Measurements from ENCODE around the gene DDOST.
"Not testable (repeated sequence)": the region's sequence is repeated elsewhere in the genome, so short reads cannot be mapped to it uniquely, and the experiment has no call there.

DDOST gene

GRCh38 chr1:20689645-20690056, 28.5 kb upstream of the DDOST start:
- no peak for DNase-seq

GRCh38 chr1:20686883-20687725, 25.9 kb upstream of the DDOST start:
- DNase-seq = no peak

GRCh38 chr1:20685741-20686140, 24.6 kb upstream of the DDOST start:
- no peak for DNase-seq

GRCh38 chr1:20685099-20685662, 24.0 kb upstream of the DDOST start:
- DNase-seq = no peak

GRCh38 chr1:20684651-20685050, 23.5 kb upstream of the DDOST start:
- no peak for DNase-seq

- DNase-seq = no peak
Observed at GRCh38 chr1:20684050-20684620, 23.0 kb upstream of the DDOST start.

- no peak for DNase-seq
Observed at GRCh38 chr1:20683614-20684013, 22.4 kb upstream of the DDOST start.

- DNase-seq = no peak
Observed at GRCh38 chr1:20682571-20683236, 21.5 kb upstream of the DDOST start.

GRCh38 chr1:20681999-20682398, 20.8 kb upstream of the DDOST start:
- no peak for DNase-seq

GRCh38 chr1:20680269-20680668, 19.1 kb upstream of the DDOST start:
- no peak for DNase-seq

- DNase-seq = no peak
Observed at GRCh38 chr1:20678599-20678998, 17.4 kb upstream of the DDOST start.

GRCh38 chr1:20673626-20674025, 12.5 kb upstream of the DDOST start:
- DNase-seq = not testable (repeated sequence)

- DNase-seq = no peak
Observed at GRCh38 chr1:20672265-20672632, 11.1 kb upstream of the DDOST start.

- no peak for DNase-seq
Observed at GRCh38 chr1:20670936-20671335, 9.8 kb upstream of the DDOST start.

GRCh38 chr1:20668581-20668980, 7.4 kb upstream of the DDOST start:
- no peak for DNase-seq

GRCh38 chr1:20666804-20667203, 5.6 kb upstream of the DDOST start:
- DNase-seq = no peak

- DNase-seq = no peak
Observed at GRCh38 chr1:20666146-20666545, 5.0 kb upstream of the DDOST start.

GRCh38 chr1:20665726-20666125, 4.6 kb upstream of the DDOST start:
- no peak for DNase-seq

GRCh38 chr1:20663969-20664715, 3.0 kb upstream of the DDOST start:
- no peak for DNase-seq

GRCh38 chr1:20663365-20663764, 2.2 kb upstream of the DDOST start:
- no peak for DNase-seq

GRCh38 chr1:20662110-20662475, 924 bp upstream of the DDOST start:
- DNase-seq = no peak

GRCh38 chr1:20660847-20661206, 342 bp downstream of the DDOST start:
- DNase-seq = peak; percentile 9

GRCh38 chr1:20660363-20660762, 806 bp downstream of the DDOST start:
- no peak for DNase-seq
